GM12875 (cell line): ENCODE data around the gene DBI.

Source experiments
- H3K4me3 ChIP-seq: one replicate; pipeline ENCODE4 v1.5.1; 2011; ENCODE audit warnings: low read depth, low read length, control low read depth
- TF ChIP-seq, protein P1 (sequence below): IDR thresholded peaks from 2 replicates; pipeline ENCODE4 v1.5.1; 2011; ENCODE audit warnings: low read depth, mild to moderate bottlenecking, control low read depth, inconsistent platforms, low read length, moderate library complexity, borderline replicate concordance; ENCODE audit not compliant: insufficient read depth

The DBI gene

DNA sequence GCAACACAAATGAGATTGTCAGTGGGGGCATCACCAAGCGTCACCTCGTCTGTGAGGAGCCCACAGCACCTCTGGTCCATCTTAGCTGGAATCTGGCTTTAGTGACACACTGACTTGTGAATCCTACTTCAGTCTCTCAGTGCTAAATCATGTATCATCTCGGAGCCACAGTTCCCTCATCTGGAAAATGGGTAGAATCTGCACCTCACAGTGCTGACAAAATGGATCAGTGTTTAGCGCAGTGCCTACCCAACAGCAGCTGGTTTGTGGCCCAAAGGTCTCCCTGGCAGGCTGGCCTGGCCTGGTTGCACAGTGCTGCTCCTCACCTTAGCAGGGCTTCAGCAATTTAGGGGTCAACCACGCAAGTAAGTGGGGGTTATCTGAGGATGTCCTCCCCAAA lies 10.0 kb downstream of the DBI start:
- TF ChIP-seq, protein P1, sequence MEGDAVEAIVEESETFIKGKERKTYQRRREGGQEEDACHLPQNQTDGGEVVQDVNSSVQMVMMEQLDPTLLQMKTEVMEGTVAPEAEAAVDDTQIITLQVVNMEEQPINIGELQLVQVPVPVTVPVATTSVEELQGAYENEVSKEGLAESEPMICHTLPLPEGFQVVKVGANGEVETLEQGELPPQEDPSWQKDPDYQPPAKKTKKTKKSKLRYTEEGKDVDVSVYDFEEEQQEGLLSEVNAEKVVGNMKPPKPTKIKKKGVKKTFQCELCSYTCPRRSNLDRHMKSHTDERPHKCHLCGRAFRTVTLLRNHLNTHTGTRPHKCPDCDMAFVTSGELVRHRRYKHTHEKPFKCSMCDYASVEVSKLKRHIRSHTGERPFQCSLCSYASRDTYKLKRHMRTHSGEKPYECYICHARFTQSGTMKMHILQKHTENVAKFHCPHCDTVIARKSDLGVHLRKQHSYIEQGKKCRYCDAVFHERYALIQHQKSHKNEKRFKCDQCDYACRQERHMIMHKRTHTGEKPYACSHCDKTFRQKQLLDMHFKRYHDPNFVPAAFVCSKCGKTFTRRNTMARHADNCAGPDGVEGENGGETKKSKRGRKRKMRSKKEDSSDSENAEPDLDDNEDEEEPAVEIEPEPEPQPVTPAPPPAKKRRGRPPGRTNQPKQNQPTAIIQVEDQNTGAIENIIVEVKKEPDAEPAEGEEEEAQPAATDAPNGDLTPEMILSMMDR, result no peak
- H3K4me3 ChIP-seq, result no peak overlapping the region

GRCh38 chr2:119377294-119377992 lies 10.7 kb downstream of the DBI start:
- H3K4me3 ChIP-seq, result no peak overlapping the region
- TF ChIP-seq, protein P1, result no peak

DNA sequence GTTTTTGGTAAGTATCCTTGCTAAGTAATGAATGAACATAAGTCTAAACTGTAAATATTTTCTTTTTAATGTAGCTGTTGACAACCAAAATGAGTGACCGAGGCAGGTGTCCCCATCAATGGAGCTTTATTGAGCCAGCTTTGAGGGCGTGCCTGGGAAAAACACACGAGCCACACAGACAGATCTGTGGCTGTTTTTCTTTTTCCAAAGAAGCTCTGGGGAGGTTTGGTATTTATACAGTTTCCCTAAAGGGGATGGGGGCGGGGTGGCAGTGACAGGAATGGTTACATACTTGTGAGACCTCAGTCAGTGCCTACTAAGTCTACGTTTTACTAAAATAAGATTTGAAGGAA lies 11.2 kb downstream of the DBI start:
- TF ChIP-seq, protein P1, result no peak
- H3K4me3 ChIP-seq, result no peak overlapping the region

DNA sequence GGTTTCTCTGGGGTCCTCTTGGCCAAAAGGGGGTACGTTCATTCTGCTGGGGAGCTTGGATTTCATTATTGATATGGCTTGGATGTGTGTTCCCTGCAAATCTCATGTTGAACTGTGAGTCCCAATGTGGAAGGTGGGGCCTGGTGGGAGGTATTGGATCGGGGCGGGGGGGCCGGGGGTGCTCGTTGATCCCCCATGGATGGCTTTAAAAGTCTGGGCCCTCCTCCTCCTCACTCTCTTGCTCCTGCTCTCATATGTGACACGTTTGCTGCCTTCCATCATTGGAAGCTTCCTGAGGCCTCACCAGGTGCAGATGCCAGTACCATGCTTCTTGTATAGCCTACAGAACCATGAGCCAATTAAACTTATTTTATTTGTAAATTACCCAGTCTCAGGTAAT lies 11.8 kb downstream of the DBI start:
- no peak overlapping the region for H3K4me3 ChIP-seq
- TF ChIP-seq, protein P1, result no peak

GRCh38 chr2:119383410-119384140 lies 16.8 kb downstream of the DBI start:
- TF ChIP-seq, protein P1, result no peak
- no peak overlapping the region for H3K4me3 ChIP-seq

DNA sequence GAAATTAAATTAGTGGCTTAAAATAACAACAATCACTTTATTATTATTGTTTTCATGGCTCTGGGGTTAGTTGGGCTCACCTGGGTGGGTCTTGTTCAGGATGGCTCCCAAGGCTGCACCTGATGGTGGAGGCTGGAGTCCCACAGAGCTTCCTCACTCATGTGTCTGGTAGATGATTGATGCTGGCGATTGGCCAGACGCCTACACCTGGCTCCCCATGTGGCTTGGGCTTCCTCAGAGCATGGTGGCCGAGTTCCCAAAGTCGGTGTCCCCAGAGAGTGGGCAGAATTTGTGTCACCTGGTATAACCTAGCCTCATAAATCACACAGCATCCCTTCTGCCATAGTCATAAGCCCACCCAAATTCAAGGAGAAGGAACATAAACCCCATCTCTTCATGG lies 18.2 kb downstream of the DBI start:
- TF ChIP-seq, protein P1, result no peak
- no peak overlapping the region for H3K4me3 ChIP-seq

- TF ChIP-seq, protein P1, result no peak
- H3K4me3 ChIP-seq, result no peak overlapping the region
Observed at GRCh38 chr2:119385466-119385865, 18.7 kb downstream of the DBI start.
